Osteoblast (primary cell): ENCODE data around the gene TPRKB. TPM values are rescaled to one million over a fixed set of nuclear protein-coding genes. Genes with fewer than 3 reads are reported as not detected.

Source experiments
- DNase-seq: peaks from one replicate; pipeline ENCODE4 v3.0.0; 2011; ENCODE audit warnings: low spot score, mixed read lengths; ENCODE audit not compliant: insufficient read length; ENCODE audit errors: missing footprints
- H2AFZ ChIP-seq: 2 replicates; pipeline ENCODE4 v1.6.0; 2011; ENCODE audit warnings: mild to moderate bottlenecking, low read length
- H3K27ac ChIP-seq: 2 replicates; pipeline ENCODE4 v1.5.1; 2011; ENCODE audit warnings: mild to moderate bottlenecking, low read depth, low read length, moderate library complexity
- H3K27me3 ChIP-seq: 2 replicates; pipeline ENCODE4 v1.6.0; 2012; ENCODE audit warnings: mild to moderate bottlenecking, control low read depth, inconsistent platforms, low read length, moderate library complexity; ENCODE audit not compliant: insufficient read depth
- H3K36me3 ChIP-seq: 2 replicates; pipeline ENCODE4 v1.5.1; 2011; ENCODE audit warnings: mild to moderate bottlenecking, low read length, control low read depth, moderate library complexity; ENCODE audit not compliant: insufficient read depth
- H3K4me1 ChIP-seq: 2 replicates; pipeline ENCODE4 v1.5.1; 2011; ENCODE audit warnings: mild to moderate bottlenecking, low read length, control low read depth, moderate library complexity; ENCODE audit not compliant: insufficient read depth
- H3K4me2 ChIP-seq: 2 replicates; pipeline ENCODE4 v1.6.0; 2011; ENCODE audit warnings: mild to moderate bottlenecking, low read length; ENCODE audit not compliant: insufficient read depth
- H3K4me3 ChIP-seq: fragments of 200-600 bp; sonication (generic); 3 replicates; pipeline ENCODE4 v1.5.1; 2012; ENCODE audit warnings: mild to moderate bottlenecking, low read length, inconsistent platforms; ENCODE audit not compliant: insufficient read depth
- H3K79me2 ChIP-seq: 2 replicates; pipeline ENCODE4 v1.6.0; 2012; ENCODE audit warnings: mild to moderate bottlenecking, low read length, control low read depth, inconsistent platforms; ENCODE audit not compliant: insufficient read depth
- H3K9me3 ChIP-seq: 2 replicates; pipeline ENCODE4 v1.5.1; 2011; ENCODE audit warnings: low read depth, low read length, control low read depth
- H4K20me1 ChIP-seq: 2 replicates; pipeline ENCODE4 v1.6.0; 2012; ENCODE audit warnings: mild to moderate bottlenecking, low read length, control low read depth; ENCODE audit not compliant: insufficient read depth
- CTCF ChIP-seq: IDR thresholded peaks from 2 replicates; pipeline ENCODE4 v1.5.1; 2011; ENCODE audit warnings: mild to moderate bottlenecking, low read depth, low read length, moderate library complexity; ENCODE audit errors: extremely low read depth
- total RNA-seq: library from RNA; depleted of rRNA; stranded (reverse); fragments of >200 nt; gene quantifications from 2 replicates; pipeline ENCODE4 v1.2.3, GENCODE V29; 2012

The TPRKB gene
- total RNA-seq, 1 donor = 16.6 TPM

GRCh38 chr2:73717251-73717606 lies 19.9 kb downstream of the TPRKB start:
- no peaks in the 10 kb centered on the region for H4K20me1 ChIP-seq
- H3K4me1 ChIP-seq = peaks cover 5% of the 10 kb centered on the region
- no peaks in the 10 kb centered on the region for H3K27me3 ChIP-seq
- peak overlapping the region; percentile 74 for H3K4me2 ChIP-seq
- no peak overlapping the region for H3K27ac ChIP-seq
- H3K36me3 ChIP-seq = no peaks in the 10 kb centered on the region
- no peak for TF ChIP-seq CTCF
- H2AFZ ChIP-seq = no peak overlapping the region
- H3K9me3 ChIP-seq = no peaks in the 10 kb centered on the region
- H3K79me2 ChIP-seq = no peaks in the 10 kb centered on the region
- no peak for DNase-seq
- no peak overlapping the region for H3K4me3 ChIP-seq

DNA sequence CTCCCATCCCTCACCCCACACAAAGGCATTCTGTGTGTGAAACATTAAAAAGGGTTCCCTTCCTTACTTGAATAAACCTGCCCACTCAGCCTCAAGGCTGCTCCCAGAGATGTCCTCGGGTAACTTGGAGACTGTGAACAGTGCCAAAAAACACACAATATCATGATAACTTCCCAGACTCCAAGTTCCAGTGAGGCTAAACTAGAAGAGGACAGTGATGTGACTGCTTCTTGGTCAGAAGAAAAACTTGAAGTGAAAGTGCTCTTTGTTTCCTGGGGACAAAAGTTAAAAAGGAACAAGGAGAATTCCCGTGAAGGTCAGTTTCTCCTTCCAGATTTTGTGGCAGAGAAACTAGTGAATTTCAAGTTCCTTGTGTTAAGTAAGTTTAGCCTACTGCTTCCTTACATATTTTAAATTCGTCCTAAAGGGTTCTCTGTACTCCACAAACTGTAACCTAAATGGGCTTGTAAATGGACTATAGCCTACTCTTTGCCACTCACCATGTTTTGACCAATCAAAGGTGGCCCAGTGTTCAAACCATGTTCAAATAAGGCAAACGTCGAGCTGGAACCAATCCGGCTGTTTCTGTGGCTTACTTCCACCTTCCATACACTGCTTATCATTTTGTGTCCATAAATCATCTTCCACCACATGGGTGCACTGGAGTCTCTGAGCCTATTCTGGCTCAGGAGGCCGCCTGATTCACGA lies 20.4 kb downstream of the TPRKB start:
- no peaks in the 10 kb centered on the region for H4K20me1 ChIP-seq
- peak overlapping the region; percentile 74 for H3K4me2 ChIP-seq
- peak overlapping the region; percentile 38 for H3K27ac ChIP-seq
- peak overlapping the region; percentile 37 for H3K4me3 ChIP-seq
- TF ChIP-seq CTCF = no peak
- no peaks in the 10 kb centered on the region for H3K79me2 ChIP-seq
- peak overlapping the region; percentile 40 for H2AFZ ChIP-seq
- peaks cover 5% of the 10 kb centered on the region for H3K4me1 ChIP-seq
- no peaks in the 10 kb centered on the region for H3K9me3 ChIP-seq
- no peaks in the 10 kb centered on the region for H3K36me3 ChIP-seq
- no peak for DNase-seq
- peaks cover under 1% of the 10 kb centered on the region for H3K27me3 ChIP-seq

GRCh38 chr2:73714091-73714490 lies 23.1 kb downstream of the TPRKB start:
- TF ChIP-seq CTCF = no peak
- H3K27me3 ChIP-seq = peaks cover 7% of the 10 kb centered on the region
- no peaks in the 10 kb centered on the region for H4K20me1 ChIP-seq
- H3K4me3 ChIP-seq = no peak overlapping the region
- H3K4me2 ChIP-seq = no peak overlapping the region
- no peaks in the 10 kb centered on the region for H3K9me3 ChIP-seq
- H3K36me3 ChIP-seq = no peaks in the 10 kb centered on the region
- peaks cover 5% of the 10 kb centered on the region for H3K4me1 ChIP-seq
- no peaks in the 10 kb centered on the region for H3K79me2 ChIP-seq
- H2AFZ ChIP-seq = no peak overlapping the region
- DNase-seq = no peak
- no peak overlapping the region for H3K27ac ChIP-seq

DNA sequence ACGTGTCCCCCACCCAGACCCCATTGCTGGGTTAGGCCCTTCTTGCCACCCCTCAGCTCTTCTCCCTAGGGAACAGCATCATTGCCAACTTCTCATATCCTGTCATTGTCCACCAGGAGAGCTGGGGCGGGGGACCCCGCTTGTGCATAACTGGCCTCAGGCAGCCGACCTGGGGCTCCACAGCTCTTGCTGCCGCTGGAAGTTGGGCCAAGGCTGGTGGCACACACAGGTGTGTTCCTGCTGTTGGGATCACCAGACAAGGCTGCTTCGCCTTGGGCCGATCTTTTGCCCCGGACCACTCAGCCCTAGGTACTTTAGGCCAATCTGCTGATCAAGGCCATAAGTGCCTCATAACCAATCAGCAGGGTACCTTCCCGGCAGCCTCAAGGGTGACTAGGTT lies 28.6 kb downstream of the TPRKB start:
- no peak for TF ChIP-seq CTCF
- Histone ChIP-seq H3K4me1 (no peaks in the 10 kb centered on the region), H3K27me3 (peaks cover 9% of the 10 kb centered on the region)

More for the DNA sequence above, 28.6 kb downstream of the TPRKB start:
- no peak overlapping the region for H3K4me3 ChIP-seq
- no peaks in the 10 kb centered on the region for H3K9me3 ChIP-seq
- H3K79me2 ChIP-seq = no peaks in the 10 kb centered on the region
- H4K20me1 ChIP-seq = no peaks in the 10 kb centered on the region
- no peak overlapping the region for H3K27ac ChIP-seq
- H3K36me3 ChIP-seq = no peaks in the 10 kb centered on the region
- H3K4me2 ChIP-seq = no peak overlapping the region
- H2AFZ ChIP-seq = no peak overlapping the region
- no peak for DNase-seq
